Measurements from ENCODE around the gene BRIP1. TPM values are rescaled to one million over a fixed set of nuclear protein-coding genes. Genes with fewer than 3 reads are reported as not detected.

The BRIP1 gene
- total RNA-seq, 2 donors from 2014 or later, result 1.3 to 3.9 TPM

GRCh38 chr17:61699694-61700093 is 163.6 kb downstream of the BRIP1 start:
- no peak overlapping the region for H3K4me3 ChIP-seq
- no peak overlapping the region for H3K27ac ChIP-seq
- no peaks in the 10 kb centered on the region for H3K9me3 ChIP-seq
- no peaks in the 10 kb centered on the region for H3K4me1 ChIP-seq (replicated peaks)
- H3K36me3 ChIP-seq, result no peaks in the 10 kb centered on the region
- WGBS, result 80% methylated on average over 2 of the region's 2 CpGs
- DNase-seq (ENCODE audit: low spot score), result no peak
- no peak for TF ChIP-seq POLR2A (IDR thresholded peaks at IDR 0.05)
- TF ChIP-seq POLR2AphosphoS5 (IDR thresholded peaks at IDR 0.05), result no peak
- TF ChIP-seq, protein P1, sequence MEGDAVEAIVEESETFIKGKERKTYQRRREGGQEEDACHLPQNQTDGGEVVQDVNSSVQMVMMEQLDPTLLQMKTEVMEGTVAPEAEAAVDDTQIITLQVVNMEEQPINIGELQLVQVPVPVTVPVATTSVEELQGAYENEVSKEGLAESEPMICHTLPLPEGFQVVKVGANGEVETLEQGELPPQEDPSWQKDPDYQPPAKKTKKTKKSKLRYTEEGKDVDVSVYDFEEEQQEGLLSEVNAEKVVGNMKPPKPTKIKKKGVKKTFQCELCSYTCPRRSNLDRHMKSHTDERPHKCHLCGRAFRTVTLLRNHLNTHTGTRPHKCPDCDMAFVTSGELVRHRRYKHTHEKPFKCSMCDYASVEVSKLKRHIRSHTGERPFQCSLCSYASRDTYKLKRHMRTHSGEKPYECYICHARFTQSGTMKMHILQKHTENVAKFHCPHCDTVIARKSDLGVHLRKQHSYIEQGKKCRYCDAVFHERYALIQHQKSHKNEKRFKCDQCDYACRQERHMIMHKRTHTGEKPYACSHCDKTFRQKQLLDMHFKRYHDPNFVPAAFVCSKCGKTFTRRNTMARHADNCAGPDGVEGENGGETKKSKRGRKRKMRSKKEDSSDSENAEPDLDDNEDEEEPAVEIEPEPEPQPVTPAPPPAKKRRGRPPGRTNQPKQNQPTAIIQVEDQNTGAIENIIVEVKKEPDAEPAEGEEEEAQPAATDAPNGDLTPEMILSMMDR (IDR thresholded peaks at IDR 0.05), result no peak
- intact Hi-C loops (cut with DNase I), result no loop called here
- no peaks in the 10 kb centered on the region for H3K27me3 ChIP-seq (replicated peaks; ENCODE audit: insufficient read depth)

GRCh38 chr17:61699032-61699431 is 164.3 kb downstream of the BRIP1 start:
- H3K4me1 ChIP-seq (replicated peaks), result no peaks in the 10 kb centered on the region
- WGBS, result 97% methylated on average over 1 of the region's 1 CpG
- TF ChIP-seq, protein P1 (IDR thresholded peaks at IDR 0.05), result no peak
- TF ChIP-seq POLR2A (IDR thresholded peaks at IDR 0.05), result no peak
- no peak for TF ChIP-seq POLR2AphosphoS5 (IDR thresholded peaks at IDR 0.05)

DNA sequence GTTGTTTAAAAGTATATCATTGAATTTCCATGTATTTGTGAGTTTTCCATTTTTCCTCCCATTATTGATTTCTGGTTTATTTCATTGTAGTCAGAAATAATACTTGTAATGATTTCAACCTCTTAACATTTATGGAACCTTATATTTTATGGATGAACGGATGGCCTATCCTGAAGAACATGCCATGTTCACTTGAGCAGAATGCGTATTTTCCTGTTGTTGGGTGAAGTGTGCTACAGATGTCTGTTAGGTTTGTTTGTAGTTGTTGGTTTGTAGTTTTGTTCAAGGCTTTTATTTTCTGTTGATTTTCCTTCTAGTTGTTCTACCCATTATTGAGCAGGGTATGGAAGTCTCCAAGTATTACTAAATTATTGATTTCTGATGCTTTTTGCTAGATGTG is 165.1 kb downstream of the BRIP1 start:
- H3K36me3 ChIP-seq, result no peaks in the 10 kb centered on the region
- H3K9me3 ChIP-seq, result no peaks in the 10 kb centered on the region
- no peak for TF ChIP-seq POLR2A (IDR thresholded peaks at IDR 0.05)
- TF ChIP-seq POLR2AphosphoS5 (IDR thresholded peaks at IDR 0.05), result no peak
- TF ChIP-seq, protein P1 (IDR thresholded peaks at IDR 0.05), result no peak
- H3K27ac ChIP-seq, result no peak overlapping the region
- H3K27me3 ChIP-seq (replicated peaks; ENCODE audit: insufficient read depth), result no peaks in the 10 kb centered on the region
- H3K4me1 ChIP-seq (replicated peaks), result no peaks in the 10 kb centered on the region
- no peak for DNase-seq (ENCODE audit: low spot score)
- H3K4me3 ChIP-seq, result no peak overlapping the region
- intact Hi-C loops (cut with DNase I), result no loop called here
- 98% methylated on average over 2 of the region's 2 CpGs for WGBS

More at GRCh38 chr17:61699032-61699431, 164.3 kb downstream of the BRIP1 start:
- intact Hi-C loops (cut with DNase I), result no loop called here
- no peak for DNase-seq (ENCODE audit: low spot score)
- H3K27me3 ChIP-seq (replicated peaks; ENCODE audit: insufficient read depth), result no peaks in the 10 kb centered on the region
- H3K9me3 ChIP-seq, result no peaks in the 10 kb centered on the region
- H3K27ac ChIP-seq, result no peak overlapping the region
- no peaks in the 10 kb centered on the region for H3K36me3 ChIP-seq
- H3K4me3 ChIP-seq, result no peak overlapping the region

- TF ChIP-seq POLR2A (IDR thresholded peaks at IDR 0.05), result no peak
- TF ChIP-seq, protein P1 (IDR thresholded peaks at IDR 0.05), result no peak
- no peak for TF ChIP-seq POLR2AphosphoS5 (IDR thresholded peaks at IDR 0.05)
- intact Hi-C loops (cut with DNase I), result no loop called here
- Histone ChIP-seq H3K4me3 (no peak overlapping the region), H3K9me3 (no peaks in the 10 kb centered on the region), H3K4me1 (replicated peaks) (no peaks in the 10 kb centered on the region), H3K27me3 (replicated peaks; ENCODE audit: insufficient read depth) (no peaks in the 10 kb centered on the region), H3K36me3 (no peaks in the 10 kb centered on the region), H3K27ac (no peak overlapping the region)
- no peak for DNase-seq (ENCODE audit: low spot score)
- WGBS, result 94% methylated on average over 2 of the region's 2 CpGs
Measured at GRCh38 chr17:61695779-61696337, 167.5 kb downstream of the BRIP1 start.

DNA sequence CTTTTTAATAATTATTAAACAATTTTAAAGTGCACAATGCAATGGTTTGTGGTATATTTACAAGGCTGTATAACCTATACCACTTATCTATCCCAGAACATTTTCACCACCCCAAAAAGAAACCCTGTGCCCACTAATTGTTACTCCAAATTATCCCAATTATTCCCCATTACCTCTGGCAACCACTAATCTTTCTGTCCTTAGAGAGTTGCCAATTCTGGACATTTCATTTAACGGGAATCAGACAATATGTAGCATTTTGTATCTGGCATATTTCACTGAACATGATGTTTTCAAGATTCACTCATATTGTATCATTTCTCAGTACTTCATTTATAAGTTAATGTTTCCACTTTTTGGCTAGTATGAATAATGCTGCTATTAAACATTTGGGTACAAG is 169.2 kb downstream of the BRIP1 start:
- Histone ChIP-seq H3K27ac (no peak overlapping the region), H3K4me1 (replicated peaks) (no peaks in the 10 kb centered on the region), H3K36me3 (no peaks in the 10 kb centered on the region), H3K4me3 (no peak overlapping the region), H3K27me3 (replicated peaks; ENCODE audit: insufficient read depth) (no peaks in the 10 kb centered on the region), H3K9me3 (no peaks in the 10 kb centered on the region)
- intact Hi-C loops (cut with DNase I), result no loop called here
- DNase-seq (ENCODE audit: low spot score), result no peak
- 78% methylated on average over 1 of the region's 1 CpG for WGBS
- no peak for TF ChIP-seq POLR2A (IDR thresholded peaks at IDR 0.05)

Data from prostate gland (tissue), 2 donors.